Activated T-cell treated with anti-CD3 and anti-CD28 coated beads, Interleukin-2, amount 50 U/mL, for 4 hours (primary cell): ENCODE data around the gene CLEC5A. TPM values are rescaled to one million over a fixed set of nuclear protein-coding genes. Genes with fewer than 3 reads are reported as not detected.

Experiments
- total RNA-seq, 3 donors: library from RNA; stranded (reverse); gene quantifications; one replicate each; pipeline ENCODE4 v1.2.1, GENCODE V29; 2021

The CLEC5A gene
- total RNA-seq, 3 donors from 2014 or later: not detected

Other genes starting within 250 kb of the CLEC5A start
- 10 to 100 TPM; 15.4 to 16.1 (median 15.8) TPM for gene DENND11, start 244.8 kb downstream of the CLEC5A start, total RNA-seq
- gene WEE2, start 238.6 kb downstream of the CLEC5A start, total RNA-seq: not detected
- gene SSBP1, start 208.6 kb downstream of the CLEC5A start, total RNA-seq: 100 to 1,000 TPM; 326 to 387 (median 369) TPM
- gene TAS2R3, start 182.9 kb downstream of the CLEC5A start, total RNA-seq: under 1 TPM; 0.29 to 0.61 (median 0.43) TPM
- under 1 TPM; 0.20 to 0.42 (median 0.22) TPM for gene TAS2R4, start 170.3 kb downstream of the CLEC5A start, total RNA-seq
- under 1 TPM; 0.20 to 0.69 (median 0.35) TPM for gene TAS2R5, start 156.8 kb downstream of the CLEC5A start, total RNA-seq
- not detected for gene PRSS37, start 105.5 kb downstream of the CLEC5A start, total RNA-seq
- not detected for gene OR9A4, start 30.6 kb downstream of the CLEC5A start, total RNA-seq
- not detected for gene TAS2R38, start 26.8 kb upstream of the CLEC5A start, total RNA-seq
- not detected for gene MGAM, start 48.9 kb upstream of the CLEC5A start, total RNA-seq
- not detected for gene MGAM2, start 164.7 kb upstream of the CLEC5A start, total RNA-seq